ENCODE results near the gene B4GALNT3.
"Not testable (repeated sequence)": the region's sequence is repeated elsewhere in the genome, so short reads cannot be mapped to it uniquely, and the experiment has no call there.

B4GALNT3 gene

DNA sequence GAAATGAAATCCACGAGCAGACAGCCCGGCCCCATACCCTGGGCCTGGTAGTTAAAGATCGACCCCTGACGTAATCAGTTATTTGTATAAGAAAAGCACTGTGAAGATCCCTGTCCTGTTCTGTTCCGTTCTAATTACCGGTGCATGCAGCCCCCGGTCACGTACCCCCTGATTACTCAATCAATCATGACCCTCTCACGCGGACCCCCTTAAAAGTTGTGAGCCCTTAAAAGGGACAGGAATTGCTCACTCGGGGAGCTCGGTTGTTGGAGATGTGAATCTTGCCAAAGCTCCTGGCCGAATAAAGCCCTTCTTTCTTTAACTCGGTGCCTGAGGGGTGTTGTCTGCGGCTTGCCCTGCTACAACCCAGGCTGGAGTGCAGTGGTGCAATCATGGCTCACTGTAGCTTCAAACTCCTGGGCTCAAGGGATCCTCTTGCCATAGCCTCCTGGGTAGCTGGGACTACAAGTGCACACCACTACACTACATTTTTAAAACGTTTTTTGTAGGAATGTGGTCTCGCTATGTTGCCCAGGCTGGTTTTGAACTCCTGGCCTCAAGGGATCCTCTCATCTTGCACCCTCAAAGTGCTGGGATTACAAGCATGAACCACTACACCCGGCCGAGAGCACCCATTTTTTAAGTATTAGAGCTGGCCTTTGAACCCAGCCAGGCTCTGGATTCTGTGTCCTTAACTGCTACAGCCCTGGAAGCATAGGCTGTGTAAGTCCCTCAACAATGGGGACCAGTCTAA, 118.4 kb downstream of the B4GALNT3 start:
- not testable (repeated sequence) for DNase-seq

DNA sequence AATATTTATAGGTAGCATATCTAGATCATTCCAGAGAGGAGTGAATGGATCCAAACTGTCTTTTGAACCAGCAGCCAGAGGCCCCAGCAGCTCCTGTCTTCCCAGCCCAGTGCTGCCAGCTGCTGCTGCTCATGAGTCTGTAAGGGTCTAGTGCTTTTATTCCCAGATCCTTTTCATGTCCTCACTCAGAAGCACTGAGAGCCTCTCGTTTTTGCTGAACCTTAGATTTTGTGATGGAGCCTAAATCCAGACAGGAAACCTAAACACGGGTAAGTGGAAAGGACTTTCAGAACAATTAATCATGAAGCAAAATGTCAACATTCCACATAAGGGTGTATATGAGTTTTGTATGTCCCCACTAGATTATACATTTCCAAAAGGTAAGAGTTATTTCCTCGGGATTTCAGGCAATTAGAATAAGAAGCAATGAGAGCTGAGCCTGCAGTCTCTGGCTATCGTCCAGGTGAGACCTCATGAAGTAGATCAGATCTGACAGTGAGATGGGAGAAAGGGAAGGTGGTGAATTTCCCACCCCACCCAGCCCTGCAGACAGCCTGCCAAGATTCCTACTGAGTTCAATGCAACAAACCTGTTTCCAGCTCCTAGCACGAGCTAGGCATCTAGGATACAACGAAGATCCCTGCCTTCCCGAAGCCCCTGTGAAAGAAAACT, 119.1 kb downstream of the B4GALNT3 start:
- DNase-seq = no peak

DNA sequence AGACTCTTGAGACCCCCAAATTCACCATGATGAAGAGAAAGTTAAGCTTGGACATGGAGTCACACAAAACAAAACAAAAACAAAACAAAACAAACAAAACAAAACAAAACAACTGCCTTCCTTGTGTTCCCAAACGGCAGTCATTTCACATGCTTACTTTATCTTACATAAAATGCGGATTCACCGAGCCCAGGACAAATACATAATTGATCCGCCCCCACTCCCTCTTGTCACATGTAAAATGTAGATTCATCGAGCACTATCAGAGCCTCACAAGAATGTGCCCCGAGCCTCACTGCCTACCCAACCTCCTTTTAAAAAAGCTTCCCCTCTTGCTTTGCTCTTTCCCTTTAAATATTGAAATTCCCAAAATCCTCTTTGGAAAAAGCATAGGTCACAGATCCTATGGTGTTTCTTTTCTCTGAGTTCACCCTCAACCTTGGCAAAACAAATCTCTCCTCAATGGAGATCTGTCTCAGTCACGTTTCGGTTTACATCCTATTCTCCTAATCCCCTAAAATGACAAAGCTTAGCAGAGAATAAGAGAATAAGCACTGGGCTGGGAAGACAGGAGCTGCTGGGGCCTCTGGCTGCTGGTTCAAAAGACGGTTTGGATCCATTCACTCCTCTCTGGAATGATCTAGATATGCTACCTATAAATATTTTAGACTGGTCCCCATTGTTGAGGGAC, 119.8 kb downstream of the B4GALNT3 start:
- no peak for DNase-seq

DNA sequence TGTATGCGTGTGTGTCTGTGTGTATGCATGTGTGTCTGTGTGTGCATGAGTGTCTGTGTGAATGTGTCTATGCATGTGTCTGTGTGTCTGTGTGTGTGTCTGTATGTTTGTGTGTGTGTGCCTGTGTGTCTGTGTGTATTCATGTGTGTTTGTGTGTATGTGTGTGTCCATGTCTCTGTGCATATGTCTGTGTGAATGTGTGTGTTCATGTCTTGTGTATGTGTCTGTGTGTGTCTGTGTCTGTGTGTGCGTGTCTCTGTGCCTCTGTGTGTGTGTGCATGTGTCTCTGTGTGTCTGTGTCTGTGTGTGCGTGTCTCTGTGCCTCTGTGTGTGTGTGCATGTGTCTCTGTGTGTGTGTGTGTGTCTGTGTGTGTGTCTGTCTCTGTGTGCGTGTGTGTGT, 121.1 kb downstream of the B4GALNT3 start:
- DNase-seq = no peak

DNA sequence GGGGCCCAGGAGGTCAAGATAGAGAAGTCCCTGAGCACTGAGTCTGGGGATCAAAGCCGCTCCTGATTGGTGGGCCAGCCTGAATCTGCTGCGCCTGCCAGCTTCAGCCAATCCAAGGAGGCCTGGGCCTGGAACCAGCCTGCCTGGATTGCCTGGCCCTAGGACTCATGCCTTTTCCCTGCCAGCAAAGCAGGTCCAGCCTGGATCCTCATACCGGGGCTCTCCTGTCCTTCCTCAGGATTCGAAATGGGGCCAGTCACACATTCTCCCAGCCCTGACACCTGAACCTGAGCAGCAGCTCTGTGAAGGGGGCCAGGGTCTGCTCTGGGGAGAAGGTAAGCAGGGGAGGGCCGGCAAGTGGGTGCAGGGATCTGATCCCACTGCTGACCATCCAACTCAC, 121.6 kb downstream of the B4GALNT3 start:
- DNase-seq = no peak

DNA sequence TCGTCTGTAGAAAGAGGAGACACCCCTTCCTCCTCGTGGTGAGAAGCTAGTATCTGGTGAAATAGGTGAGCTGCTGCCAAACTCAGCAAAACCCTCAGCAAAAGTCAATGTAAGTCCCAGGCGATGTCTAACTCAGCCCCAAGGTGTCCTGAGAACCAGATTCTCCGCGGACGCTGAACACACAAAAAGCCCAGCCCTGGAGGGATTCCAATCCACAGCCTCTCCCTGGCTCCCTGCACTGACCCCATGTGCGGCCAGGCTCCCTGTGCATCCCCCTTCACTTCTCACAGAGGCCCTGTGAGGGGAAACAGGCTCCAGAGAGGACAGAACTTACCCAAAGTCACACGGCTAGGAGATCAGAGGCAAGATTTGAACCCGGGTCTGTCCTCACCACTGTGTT, 122.0 kb downstream of the B4GALNT3 start:
- no peak for DNase-seq

DNA sequence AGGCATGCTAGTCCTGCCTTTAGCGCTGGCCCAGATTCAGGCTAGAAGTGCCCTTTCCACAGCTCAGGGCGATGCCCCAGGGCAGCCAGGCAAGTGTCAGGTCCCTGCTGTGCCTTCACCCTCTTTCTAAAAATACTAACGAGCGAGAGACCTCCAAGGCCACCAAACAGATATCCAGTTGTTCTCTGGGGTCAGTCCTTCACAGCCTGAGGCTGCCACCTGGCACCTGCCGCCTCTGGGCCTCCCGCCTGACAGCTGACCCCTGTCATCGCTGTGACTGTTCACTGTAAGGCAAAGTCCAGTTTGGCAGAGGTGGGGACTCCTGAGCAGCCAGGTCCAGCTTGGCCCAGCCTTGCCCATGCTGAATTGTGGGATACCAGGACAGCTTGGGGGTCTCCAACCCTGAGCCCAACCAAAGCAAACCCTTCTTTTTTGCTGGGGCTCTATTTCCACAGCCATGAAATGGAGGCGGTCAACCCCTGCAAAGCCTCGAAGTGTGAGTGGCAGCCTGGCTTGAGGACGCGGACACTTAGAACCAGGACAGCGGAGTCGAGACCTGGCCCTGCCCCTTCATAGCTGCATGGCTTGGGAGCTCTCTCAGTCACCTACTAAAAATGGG, 123.6 kb downstream of the B4GALNT3 start:
- DNase-seq = no peak

DNA sequence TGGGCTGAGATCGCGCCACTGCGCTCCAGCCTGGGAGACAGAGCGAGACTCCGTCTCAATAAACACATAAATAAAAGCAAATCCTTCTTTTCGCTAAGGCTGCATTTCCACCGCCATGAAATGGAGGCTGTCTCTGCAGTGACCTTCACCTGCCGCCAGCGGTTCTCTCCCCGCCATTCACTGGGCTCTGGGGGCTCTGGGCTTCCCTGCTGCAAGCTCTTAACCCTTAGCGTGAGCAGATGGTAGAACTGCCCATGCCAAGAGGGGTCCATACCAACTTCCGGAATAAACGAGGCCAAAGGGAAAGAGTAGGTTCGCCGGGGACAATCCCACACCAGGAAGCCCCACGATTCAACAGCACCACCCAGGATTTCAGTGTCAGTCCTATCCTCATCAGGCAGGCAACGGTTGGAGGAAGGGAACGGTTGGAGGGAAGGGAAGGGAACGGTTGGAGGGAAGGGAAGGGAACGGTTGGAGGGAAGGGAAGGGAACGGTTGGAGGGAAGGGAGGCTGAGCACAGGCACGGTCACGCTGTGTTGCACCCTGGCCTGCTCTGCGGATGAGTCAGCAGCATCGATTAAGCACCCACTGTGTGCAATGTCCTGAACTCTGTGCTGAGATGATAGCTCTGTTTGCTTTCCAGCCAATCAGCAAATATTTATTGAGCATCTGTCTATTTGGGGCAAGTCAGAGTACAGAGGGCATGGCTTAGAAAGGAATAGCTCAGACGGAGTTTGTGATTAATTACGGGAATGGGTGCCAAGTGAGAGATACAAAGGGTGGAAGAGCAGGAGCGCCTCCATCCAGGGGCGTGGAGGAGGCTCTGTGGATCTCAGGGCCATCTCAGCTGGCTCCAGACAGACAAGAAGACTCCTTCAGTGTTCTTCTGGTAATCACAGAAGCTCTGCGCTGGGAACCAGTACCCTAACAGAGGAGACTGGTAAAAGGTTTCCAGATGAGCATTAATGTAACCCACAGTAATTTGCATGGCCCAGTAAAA, 125.6 kb downstream of the B4GALNT3 start:
- DNase-seq = no peak

DNA sequence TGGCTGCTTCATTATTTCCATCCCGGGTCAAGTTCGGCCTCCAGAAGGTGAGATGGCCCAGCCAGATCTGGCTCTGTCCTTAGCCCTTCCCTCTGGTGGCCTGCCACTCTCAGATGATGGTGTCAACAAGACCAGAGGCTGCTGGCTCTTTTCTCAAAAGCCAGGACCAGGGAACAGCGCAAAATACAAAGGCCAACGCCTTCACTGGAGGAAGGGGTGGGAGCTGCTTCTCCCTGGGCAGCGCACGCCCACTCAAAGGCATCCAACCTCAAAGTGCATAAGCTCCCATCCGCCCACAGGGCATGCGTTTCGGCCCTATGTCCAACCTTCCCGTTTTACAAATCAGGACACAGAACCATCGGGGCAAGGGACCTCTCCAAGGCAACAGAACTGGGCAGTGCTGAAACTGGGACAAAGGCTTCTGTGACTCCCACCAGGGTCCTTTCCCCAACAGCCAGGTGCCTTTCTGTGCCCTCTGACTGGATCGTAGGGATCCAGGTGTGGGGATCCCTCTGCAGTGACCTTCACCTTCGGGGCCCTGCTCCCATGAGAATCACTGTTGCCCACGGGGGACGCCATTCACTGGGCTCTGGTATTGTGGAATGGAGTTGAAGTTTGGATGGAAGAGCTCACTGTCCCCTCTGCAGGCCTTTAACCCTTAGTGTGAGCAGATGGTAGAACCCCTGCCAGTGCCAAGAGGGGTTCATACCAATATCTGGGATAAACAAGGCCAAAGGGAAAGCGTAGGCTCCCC, 126.8 kb downstream of the B4GALNT3 start:
- no peak for DNase-seq

DNA sequence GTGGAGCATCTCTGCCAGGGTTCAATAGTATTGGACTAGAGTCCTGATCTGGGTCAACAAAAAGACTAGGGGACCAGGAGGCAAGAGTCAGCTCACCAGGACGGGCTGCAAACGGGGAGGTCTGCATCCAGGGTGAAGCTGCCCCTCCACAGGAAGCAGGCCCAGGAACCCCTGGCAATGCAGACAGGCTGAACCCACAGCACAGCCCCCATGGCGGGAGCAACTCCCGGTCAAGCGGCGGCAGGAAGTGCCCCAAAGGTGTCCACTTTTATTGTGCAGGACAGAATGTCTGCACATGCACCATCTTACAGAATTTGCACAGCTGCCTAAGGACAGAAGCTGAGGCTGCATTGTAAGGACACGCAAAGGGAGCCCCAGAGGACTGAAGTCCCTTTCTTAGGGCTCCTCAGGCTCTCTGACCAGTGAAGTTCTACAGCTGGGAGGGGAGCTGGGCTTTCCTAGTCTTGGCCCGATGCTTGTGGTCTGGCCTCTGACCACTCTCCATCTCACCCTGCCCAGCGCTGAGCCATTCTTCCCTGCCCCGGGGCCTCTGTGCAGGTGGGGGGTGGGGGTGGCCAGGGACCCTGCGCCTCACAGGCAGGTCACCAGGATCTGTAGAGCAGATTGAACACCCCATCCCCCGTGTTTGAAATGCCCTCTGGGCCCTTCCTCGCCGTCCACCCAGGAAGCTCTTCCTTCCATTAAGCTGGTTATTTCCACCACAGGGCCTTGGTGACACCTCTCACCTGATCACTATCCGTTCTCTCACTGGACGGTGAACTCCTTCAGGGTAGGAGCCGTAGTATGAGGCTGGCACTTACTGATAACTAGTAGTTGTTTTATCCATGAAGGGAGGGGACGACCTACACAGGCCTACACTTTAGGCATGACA, 127.6 kb downstream of the B4GALNT3 start:
- DNase-seq = no peak

DNA sequence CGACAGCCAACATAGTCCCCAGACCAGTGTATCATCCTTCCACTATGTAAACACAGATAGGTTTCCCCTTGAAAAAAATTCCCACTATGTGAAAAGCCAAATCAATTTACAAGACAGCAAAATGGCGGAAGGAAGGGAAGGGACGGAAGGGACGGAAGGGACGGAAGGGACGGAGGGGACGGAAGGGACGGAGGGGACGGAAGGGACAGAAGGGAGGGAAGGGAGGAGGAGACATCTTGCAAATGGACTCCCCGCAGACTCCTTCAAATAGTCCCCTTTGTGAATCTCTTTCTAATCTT, 128.2 kb downstream of the B4GALNT3 start:
- no peak for DNase-seq

DNA sequence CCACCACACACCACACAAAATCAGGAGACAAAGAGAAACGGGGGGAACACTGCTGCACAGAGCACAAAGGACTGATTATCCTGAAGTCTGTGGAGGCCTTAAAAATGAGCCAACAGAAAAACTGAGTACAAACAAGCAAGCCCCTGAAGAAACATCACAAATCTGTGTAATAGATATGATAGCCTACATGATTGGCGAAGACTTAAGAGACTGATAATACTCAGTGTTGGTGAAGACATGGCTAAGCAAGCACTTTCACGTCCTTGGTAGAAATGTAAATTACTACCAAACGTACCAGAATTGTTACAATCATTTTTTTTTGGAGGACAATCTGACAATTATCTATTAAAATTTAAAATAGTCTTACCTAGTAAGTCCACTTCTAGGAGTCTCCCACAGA, 128.9 kb downstream of the B4GALNT3 start:
- no peak for DNase-seq

DNA sequence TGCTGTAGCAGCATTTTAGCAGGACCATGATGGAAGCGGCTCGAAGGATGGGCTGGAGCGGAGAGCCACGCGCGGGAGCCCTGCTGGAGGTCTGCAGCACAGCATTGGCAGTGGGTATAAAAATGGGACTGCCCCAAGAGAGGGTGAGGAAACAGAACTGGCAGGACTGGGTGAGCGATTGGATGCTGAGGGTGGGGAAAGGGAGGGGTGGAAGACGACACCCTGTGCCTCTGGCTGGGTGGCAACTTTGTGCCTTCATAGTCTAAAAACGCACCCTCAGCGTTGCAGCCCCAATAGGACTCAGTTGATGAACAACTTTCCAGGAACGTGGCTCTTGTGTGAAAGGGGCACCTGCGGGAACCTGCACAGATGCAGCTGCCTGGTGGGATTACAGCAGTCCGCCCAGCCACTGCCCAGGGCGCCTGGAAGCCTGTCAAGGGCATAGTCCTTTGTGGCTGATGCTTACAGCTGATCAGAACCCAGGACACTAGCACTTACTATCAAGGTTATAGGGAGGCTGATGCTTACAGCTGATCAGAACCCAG, 130.5 kb downstream of the B4GALNT3 start:
- DNase-seq = no peak

DNA sequence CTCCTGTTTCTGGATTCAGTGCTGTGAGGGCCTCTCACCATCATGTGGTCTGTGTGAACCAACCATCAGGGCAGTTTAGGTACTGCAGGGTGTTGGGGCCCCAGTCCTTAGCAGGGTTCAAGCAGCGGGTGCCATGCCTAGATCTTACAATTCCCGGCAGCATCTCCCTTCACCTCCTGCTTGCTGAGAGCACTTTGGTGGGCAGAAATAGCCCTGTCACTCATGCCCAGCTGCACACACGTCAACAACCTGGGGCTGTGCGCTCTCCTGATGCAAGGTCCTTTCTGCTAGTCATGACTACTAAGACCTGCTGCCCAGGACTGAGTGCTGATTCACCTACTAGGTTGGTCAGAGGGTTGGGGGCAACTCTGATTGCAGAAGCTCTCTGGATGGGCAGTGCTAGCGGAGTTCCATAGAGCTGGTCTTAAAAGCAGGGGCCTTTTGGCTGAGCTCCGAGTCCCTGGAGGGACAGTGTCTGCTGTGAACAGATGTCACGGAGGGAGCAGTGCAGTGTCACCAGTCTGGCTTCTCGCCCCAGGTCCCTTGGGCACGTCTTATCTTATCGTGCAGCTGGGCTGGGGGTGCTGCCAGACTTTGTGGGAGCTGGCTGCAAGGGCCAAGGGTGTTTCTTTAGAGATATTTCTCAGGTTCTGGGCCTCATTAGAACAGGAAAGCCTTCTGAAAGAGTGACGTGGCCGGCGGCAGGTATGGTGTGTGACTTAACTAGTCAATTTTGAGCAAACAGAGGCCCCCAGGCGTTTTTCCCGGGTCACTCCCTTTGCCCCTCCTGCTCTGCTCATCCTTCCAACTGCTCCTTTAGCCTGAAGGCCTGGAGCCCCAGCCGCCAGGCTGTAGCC, 131.7 kb downstream of the B4GALNT3 start:
- no peak for DNase-seq

DNA sequence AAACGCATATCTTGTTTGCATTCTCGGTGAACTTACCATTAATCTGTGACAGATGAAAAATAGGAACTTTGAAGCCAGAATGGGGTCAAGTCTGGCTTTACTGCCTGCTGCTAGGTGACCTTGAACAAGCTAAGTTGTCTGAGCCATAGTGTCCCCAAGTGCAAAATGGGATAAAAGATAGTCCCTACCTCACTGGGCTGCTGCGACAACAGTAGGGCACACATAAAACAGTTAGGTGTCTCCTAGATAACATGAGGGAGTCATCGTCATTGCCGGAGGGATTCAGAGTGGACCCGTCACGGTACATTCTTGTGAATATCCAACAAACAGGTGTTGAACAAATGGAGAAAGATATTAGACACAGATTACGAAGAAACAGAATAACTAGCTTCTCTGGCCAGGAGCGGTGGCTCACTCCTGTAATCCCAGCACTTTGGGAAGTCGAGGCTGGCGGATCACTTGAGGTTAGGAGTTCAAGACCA, 132.3 kb downstream of the B4GALNT3 start:
- DNase-seq = no peak

DNA sequence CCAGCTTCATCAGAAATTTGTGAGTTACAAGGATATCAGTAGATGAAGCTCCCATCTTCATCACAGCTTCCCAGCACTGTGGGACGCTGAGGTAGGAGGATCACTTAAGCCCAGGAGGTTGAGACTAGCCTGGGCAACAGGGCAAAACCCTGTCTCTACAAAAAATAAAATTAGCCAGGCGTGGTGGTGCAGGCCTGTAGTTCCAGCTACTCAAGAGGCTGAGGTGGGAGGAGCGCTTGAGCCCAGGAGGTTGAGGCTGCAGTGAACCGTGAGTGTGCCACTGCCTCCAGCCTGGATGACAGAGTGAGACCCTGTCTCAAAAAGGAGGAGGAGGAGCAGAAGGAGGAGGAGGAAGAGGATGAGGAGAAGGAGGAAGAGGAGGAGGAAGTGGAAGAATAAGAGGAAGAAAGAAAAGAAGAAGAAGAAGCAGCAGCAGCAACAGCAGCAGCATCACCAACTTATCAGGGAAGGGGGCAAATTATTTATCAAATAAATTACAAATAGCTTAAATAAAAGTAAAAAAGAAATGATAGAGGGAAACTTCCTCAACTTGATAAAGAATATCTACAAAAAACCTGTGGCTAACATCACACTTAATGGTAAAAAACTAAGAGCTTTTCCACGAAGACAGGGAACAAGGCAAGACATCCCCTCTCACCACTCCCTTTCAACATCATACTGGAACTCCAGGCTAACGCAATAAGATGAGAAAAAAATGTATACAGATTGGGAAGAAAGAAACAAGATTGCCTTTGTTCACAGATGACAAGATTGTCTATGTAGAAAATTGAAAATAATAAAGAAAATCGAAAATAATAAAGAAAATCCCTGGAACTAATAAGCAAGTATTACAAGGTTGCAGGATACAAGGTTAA, 133.9 kb downstream of the B4GALNT3 start:
- no peak for DNase-seq

DNA sequence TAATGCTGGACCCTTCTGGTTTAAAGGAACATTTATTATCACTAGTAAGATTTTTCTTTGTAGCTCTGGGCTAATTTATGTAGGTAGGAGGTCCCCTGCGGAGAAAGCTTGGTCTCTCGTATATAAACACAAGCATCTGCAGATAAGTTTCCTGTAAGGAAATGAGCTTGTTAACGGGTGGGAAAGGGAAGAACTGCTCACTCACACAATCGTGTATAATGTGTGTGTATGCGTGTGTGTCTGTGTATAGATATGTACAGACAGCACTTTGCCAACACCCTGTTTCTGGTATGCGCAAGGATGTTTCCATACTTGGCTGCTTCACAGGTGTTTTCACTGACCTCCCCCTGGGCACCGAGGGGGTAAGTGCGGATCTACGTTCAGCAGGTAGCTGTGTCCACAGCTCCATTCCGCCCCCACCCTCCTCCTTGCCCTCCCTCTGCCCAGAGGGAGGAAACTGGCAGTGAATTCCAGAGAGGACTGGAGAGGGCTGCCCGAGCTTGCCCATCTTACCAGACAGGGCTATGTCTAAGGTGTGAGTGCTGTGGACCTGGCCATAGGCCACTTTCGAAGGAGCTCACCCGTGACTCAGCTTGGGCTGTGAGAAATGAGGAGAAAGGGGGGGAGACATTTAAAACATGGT, 138.3 kb downstream of the B4GALNT3 start:
- no peak for DNase-seq

DNA sequence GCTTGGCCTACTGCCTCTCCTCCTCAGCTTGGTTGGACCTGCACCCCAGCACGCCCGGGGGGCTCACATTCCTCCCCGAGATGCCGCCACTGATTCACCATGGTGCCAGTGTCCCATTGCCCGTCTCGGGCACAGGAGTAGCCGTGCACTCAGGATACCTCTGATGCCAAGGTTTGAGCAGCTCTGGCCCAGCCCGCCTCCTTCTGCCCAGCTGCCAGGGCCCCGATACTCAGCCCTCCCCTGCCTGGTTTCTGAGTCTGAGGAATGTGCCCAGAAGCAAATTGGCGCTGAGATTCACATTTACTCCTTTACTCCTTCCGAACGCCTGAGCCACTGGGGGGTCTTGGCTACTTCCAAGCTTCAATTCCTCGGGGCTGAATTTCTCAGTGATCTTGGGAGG, 140.0 kb downstream of the B4GALNT3 start:
- DNase-seq = no peak

Measured in cerebellar nuclear complex (tissue), 1 donor.